GM12865 (cell line): ENCODE data around the gene KCNIP4.
A peak's percentile ranks its signal among the peaks of the same experiment; 100 is the strongest.

Experiments
- DNase-seq: peaks from one replicate; pipeline ENCODE4 v3.0.0; 2010; ENCODE audit warnings: low read depth
- H3K4me3 ChIP-seq: 2 replicates; pipeline ENCODE4 v1.5.1; 2011; ENCODE audit warnings: mild to moderate bottlenecking, low read depth, low read length, control low read depth
- TF ChIP-seq, protein P1 (sequence below): IDR thresholded peaks from 2 replicates; pipeline ENCODE4 v1.5.1; 2011; ENCODE audit warnings: low read length, control low read depth, low read depth, inconsistent platforms; ENCODE audit not compliant: insufficient read depth; ENCODE audit errors: missing control alignments

KCNIP4 gene

DNA sequence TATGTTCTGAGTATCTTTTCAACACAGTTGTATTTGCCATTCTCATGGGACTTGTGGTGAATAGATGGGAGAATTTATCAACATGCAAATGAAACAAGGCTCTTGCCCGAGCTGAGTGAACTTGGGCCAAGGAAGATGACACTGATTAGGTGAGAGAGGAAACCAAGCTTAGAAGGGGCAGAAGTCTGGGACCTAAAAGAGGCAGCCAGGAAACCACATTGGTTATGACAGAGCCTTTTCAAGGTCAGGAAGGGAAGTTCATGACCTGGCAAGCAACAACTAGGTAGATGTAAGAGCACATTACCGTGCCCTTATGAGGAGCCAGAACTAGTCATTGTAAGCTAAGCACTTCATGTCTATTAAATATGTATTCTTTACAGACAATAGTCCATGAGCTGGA is 658.0 kb downstream of the KCNIP4 start:
- DNase-seq: peak; percentile 55
- TF ChIP-seq, protein P1, sequence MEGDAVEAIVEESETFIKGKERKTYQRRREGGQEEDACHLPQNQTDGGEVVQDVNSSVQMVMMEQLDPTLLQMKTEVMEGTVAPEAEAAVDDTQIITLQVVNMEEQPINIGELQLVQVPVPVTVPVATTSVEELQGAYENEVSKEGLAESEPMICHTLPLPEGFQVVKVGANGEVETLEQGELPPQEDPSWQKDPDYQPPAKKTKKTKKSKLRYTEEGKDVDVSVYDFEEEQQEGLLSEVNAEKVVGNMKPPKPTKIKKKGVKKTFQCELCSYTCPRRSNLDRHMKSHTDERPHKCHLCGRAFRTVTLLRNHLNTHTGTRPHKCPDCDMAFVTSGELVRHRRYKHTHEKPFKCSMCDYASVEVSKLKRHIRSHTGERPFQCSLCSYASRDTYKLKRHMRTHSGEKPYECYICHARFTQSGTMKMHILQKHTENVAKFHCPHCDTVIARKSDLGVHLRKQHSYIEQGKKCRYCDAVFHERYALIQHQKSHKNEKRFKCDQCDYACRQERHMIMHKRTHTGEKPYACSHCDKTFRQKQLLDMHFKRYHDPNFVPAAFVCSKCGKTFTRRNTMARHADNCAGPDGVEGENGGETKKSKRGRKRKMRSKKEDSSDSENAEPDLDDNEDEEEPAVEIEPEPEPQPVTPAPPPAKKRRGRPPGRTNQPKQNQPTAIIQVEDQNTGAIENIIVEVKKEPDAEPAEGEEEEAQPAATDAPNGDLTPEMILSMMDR: no peak
- H3K4me3 ChIP-seq: no peak overlapping the region

DNA sequence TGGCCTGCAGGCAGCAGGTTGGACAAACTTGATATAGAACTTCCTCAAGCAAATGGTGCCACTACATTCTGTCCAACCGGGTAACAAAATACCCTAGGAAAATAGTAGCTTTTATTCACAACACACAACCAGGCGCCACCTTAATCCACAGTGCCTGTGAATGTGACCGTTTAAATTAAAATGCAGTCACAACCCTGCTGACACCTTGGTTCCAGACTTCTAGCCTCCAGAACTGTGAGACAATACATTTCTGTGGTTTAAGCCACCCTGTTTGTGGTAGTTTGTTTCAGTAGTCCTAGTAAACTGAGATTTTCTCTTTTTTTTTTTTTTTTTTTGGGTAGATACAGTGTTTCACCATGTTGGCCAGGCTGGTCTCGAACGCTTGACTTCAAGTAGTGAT is 672.5 kb downstream of the KCNIP4 start:
- DNase-seq: no peak
- TF ChIP-seq, protein P1: no peak
- no peak overlapping the region for H3K4me3 ChIP-seq

DNA sequence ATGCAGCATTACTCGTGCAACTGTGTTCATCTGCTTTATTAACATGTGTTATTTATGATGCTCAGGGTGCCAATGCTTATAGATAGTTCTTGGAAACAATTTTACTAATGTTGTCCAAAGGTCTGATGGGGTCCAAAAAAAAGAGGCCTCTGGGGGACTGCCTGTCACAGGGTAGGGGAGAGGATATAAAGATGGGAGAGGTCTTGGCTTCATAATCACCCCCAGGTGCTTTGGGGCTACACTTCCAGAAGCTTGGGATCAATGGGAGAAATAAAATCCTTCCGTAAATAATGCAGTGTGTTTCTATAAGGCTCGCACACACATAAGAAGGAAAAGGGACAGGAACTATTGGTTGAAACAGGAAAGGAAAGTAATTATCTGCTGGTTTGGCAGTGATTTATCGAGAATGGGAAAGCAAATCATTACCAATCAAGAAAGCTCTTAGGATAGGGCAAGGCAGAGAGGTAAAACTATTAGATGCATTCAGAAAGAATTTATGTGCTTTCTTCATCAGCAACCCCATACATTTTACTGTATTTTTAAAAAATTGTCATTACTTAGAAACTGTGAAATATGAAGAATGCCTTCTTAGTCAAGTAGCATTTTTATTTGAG is 677.0 kb downstream of the KCNIP4 start:
- no peak for DNase-seq
- H3K4me3 ChIP-seq: no peak overlapping the region
- TF ChIP-seq, protein P1: no peak

DNA sequence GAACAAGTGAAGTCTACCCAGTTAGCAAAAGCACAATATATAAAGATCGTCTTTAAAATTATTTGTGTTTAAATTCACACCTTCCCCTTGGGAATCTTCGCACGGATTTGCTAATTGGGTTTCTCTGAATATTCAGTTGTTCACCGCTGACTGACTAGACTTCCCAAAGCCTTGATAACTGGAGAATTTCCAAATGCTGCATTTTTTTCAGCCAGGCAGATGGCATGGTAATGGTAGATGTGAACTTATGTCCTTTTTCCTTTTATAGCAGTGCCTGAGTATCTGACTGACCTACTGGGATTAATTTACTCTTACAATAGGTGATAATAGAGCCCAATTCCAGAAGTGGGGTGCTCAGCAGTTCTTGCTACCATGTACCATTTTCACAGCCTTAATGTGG is 700.2 kb downstream of the KCNIP4 start:
- DNase-seq: no peak
- H3K4me3 ChIP-seq: no peak overlapping the region
- TF ChIP-seq, protein P1: no peak

DNA sequence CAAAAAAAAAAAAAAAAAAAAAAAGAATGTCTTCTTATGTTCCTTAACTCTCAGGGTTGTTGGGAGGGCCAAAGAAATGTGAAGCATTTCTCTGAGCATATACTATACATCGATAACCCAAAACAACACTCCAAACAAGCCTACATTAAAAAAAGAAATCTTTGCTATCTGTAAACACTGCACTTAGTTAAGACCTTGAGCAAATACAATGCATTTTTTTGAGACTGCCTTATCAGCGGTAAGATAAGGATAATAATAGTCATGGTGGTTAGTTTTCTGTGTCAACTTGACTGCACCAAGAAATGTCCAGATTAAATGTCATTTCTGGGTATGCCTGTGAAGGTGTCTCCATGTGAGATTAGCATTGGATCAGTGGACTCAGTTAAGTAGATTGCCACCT is 706.4 kb downstream of the KCNIP4 start:
- DNase-seq: no peak
- no peak overlapping the region for H3K4me3 ChIP-seq
- TF ChIP-seq, protein P1: no peak

DNA sequence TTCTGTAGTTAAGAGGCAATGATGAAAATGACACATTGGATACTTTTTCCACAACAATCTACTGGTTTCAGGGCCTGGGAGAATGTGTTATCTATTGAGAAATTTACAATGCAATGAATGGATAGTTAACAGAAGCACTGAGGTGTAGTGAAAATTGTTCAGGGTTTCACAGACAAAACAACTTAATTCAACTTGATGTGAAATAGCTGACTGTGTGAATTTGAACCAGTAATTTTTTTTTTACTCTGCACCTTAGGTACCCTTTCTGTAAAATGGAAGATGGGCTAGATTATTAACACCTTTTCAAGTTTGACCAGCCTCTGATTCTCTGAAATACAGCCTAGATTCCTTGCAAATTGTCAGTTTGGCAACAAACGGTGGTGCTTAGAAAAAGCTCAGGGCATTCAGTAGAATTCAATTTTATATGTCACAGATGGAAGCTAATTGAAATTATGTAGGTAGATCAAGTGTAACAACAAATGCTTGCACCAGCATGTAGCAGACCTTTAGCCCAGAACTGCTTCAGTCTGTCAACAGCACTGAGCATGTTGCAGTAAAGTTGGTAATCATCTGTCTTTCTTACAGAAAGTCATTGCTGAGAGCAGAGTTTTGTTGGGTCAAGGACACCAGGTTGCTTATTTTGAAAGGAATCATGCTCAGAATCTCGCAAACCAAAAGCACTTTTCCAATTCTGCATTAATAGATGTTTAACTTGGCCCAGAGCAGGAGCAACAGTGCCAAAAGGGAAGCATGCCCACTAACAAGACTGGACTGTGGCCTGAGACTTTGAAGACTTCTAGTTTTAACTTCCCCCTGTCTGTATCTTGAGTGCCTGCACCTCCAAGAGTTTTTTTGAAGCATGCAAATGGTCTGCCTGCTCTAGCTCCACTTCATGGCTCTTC is 721.7 kb downstream of the KCNIP4 start:
- no peak for DNase-seq
- H3K4me3 ChIP-seq: no peak overlapping the region
- TF ChIP-seq, protein P1: no peak
